GM18508 (cell line): ENCODE measurements around the gene HADHA.
"Not testable (repeated sequence)": the region's sequence is repeated elsewhere in the genome, so short reads cannot be mapped to it uniquely, and the experiment has no call there.

Experiments
- ATAC-seq: cut with Tn5 transposase; IDR thresholded peaks from one replicate; pipeline ENCODE4 v1.9.1; 2021; ENCODE audit warnings: moderate number of reproducible peaks; ENCODE audit not compliant: insufficient read depth, unreplicated experiment

Gene HADHA

DNA sequence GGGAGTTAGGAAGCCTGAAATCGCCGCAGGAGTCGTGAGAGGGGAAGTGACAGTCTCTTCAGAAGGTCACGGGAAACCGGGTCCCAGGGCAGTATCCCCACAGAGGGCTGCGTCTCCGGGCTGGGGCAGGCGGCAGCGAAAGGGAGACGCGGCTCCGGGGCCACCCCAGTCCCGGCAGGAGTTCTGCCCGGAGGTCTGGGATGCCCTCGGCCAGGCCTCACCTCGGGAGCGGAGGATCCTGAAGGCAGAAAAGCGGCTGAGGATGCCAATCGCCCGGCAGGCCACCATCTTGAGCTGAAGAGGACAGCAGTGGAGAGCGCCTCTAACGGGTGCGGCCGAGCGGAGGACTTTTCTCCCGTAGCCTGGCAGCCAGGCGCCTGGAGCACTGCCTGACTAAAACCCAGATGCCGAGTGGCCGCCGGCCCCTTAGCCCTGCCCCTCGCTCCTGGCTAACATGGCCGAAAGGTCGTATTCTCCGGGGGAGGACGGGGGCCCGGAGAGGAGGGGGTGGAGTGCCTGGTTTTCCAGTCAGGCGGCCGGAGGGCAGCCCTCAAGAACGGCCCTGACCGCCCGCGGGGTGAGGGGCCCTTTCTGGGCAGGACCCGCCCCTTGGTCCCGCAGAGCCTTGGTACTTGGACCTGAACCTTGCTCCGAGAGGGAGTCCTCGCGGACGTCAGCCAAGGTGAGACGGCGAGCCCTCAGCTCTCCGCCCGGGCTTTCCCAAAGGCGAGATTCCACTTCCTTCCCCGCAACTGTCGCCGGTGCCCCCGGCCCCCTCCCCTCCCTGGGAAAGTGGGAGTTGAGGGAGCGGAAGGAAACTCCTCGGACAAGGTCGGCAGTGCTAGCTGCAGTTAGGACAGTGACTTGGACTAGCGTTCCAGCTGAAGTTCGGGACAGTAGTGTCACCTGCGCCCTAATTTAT lies at the start of gene HADHA, which contains the start of gene HADHB:
HADHA (minus strand) TSS at position 324 of the 922 bp plus-strand sequence; CDS start at position 288, 36 bp downstream.
HADHB (plus strand) TSS at position 631 of the 922 bp plus-strand sequence. CDS start 9,316 bp downstream, outside the sequence.
- ATAC-seq: peak; percentile 41

DNA sequence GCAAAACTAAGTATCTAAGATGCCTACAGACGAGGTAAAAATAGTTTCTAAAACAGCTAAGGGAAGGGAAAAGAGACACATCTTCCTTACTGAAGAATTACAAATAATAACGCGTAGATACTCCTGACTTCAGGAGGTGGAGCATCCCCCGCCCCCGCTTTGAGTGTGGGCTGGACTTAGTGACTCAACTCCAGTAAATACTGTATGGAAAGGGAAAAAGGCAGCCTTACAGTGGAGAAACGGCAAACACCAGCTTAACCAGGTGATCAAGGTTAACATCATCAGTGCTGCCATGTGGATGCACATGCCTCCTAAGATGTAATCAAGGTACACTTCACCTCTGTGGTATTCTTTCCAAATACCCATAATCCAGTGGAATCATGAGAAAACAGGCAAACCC lies 48.2 kb upstream of the HADHA start:
- no peak for ATAC-seq

DNA sequence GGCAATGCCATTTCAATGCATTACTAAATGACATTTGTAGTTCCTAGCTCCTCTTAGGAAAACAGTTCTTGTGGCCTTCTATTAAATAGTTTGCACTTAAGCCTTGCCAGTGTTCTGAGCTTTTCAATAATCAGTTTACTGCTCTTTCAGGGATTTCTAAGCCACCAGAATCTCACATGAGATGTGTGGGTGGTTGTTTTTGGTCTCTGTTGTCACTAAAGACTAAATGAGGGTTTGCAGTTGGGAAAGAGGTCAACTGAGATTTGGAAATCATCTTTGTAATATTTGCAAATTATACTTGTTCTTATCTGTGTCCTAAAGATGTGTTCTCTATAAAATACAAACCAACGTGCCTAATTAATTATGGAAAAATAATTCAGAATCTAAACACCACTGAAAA lies 45.6 kb upstream of the HADHA start:
- ATAC-seq: no peak

DNA sequence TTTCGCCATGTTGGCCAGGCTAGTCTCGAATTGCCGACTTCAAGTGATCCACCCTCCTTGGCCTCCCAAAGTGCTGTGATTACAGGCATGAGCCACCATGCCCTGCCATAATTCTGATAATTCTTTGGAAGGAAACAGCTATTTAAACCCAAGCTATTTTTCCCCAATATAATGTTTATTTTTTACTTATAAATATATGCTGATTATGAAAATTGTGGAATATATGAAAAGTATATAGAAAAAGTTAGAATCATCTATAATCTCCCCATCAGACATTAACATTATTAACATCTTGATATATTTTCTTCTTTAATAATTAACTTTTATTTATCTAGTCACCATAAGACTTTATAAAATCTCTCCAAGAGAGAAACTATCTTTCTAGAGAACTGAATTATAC lies 41.5 kb upstream of the HADHA start:
- ATAC-seq: no peak

DNA sequence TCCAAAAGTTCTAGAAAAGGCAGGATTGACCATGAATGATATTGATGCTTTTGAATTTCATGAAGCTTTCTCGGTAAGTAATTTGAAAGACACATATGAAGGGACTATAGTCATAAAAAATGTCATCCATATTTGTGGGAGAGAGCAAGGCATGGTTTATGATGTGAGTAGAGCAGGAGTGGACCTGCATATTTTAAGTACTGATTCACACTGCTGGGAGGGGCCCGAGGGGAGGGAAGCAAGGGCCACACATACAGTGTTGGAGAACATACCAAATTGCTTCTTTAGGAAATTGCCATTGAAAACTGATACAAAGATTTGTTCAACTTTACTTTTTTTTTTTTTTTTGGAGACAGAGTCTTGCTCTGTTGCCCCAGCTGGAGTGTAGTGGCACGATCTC lies 39.7 kb upstream of the HADHA start:
- ATAC-seq: no peak

DNA sequence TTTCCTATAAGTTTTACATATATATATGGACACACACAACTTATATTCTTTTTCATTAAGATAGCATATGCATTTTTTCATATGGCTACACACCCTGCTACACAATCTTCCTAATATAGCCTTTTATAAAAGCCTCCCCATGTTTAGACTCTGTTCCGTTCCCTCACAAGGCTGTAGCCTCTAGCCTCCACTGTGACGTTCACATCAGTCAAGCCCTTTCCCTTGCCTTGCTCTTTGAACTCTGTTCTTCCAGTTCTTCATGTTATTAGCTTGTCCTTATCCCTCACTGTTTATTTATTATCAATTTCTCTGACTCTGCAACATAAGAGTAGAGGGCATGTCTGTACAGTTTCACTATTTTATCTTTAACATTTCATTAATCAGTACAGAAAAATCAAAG lies 39.2 kb upstream of the HADHA start:
- no peak for ATAC-seq

DNA sequence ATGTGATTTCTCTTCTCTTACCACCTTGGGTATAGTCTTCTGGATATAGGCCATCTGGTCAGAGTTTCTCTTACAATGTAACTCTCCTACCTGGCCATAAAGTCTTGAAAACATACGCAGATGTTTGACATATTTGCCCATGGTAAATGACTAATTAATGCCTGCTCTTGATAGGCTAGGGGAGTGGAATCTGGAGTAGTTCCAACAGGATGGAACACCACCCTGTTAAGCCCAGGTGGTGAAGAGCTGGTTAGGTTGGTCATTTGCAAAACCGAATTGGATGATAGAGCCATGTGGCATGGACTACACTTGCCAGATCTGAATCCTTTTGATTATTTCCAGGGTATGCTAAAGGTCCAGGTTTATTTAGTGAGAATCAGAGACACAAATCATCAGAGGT lies 36.8 kb upstream of the HADHA start:
- no peak for ATAC-seq

DNA sequence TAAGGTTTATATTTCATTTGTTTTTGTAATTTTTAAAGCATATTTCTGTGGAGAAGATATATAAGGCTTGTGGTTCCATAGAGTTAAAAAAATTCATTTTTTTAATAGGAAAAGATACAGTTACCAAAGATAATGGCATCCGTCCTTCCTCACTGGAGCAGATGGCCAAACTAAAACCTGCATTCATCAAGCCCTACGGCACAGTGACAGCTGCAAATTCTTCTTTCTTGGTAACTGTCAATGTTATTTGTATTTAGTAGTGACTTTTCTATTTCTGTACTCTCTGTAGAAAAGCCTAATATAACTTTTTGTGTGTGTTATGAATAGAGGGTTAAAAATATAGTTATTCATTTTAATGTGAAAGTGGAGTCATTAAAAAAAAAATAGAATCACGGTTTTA lies 35.5 kb upstream of the HADHA start:
- ATAC-seq: no peak

DNA sequence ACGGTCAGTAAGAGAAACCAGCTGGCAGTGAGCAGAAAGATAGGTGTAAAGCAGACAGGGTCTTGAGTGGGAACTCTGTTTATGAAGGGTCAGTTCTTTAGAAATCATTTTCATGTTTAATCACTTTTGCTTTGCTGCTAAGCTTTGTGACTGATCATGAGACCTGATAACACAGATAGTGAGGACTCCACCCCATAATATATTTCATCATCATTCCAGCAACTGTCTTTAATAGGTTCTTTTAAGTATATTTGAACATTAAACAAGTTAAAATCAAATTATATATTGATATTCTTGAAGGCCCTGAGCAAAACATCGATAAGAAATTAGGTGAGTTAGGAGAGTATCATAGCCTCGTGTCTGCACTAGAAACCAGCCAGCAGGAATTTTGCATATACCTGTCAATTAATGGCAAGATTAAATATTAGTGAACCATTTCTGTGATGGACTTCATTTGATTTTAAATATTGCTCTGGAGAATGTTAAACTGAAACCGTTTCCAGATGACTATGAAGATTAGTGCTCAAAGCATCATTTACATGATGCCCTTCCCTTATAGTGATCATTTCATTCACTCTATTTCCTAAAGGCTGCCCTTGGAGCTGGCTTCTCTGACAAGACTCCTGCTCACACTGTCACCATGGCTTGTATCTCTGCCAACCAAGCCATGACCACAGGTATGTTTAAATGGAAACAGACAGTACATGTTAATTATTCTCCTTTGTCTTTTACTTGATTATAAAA lies 32.2 kb upstream of the HADHA start:
- ATAC-seq: no peak

DNA sequence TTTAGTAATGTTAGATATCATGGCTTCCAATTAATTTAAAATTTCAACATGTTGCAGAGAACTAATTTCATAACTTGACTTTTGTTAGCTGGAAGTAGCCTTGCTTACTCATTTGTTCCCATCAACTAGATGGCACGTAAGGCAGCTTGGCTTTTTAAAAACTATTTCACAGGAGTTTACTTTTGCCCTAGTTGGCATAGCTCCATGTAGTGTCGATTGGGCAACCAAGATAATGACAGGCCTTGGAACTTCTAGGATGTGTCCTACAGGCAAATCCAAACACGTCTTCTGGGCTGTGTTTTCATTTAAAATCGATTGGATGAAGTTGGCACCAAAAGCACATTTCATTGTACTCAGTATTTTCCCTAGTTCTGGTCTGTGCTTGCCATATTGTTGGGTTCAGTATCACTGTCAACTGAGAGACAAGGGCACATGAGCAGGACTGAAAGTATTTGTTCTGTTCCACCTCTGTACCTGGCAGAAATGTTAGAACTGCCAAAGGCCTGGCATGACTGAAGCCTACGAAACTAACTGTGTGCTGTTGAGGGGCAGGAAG lies 29.7 kb upstream of the HADHA start:
- no peak for ATAC-seq

DNA sequence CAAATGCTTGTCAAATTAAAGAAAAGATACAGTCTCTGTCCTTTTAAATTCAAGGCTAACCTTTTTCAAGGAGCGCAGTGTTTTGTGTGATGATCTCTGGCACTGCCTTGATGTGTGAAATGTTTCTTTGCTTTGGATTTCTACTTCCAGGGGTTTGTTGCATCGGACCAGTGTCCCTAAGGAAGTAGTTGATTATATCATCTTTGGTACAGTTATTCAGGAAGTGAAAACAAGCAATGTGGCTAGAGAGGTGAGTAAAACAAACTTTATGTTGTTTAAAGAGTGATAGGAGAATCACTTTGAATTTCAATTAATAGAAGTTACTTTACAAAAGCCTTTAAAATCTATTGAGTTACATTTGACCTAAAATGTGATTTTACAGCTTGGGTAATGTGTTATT lies 29.1 kb upstream of the HADHA start:
- no peak for ATAC-seq

DNA sequence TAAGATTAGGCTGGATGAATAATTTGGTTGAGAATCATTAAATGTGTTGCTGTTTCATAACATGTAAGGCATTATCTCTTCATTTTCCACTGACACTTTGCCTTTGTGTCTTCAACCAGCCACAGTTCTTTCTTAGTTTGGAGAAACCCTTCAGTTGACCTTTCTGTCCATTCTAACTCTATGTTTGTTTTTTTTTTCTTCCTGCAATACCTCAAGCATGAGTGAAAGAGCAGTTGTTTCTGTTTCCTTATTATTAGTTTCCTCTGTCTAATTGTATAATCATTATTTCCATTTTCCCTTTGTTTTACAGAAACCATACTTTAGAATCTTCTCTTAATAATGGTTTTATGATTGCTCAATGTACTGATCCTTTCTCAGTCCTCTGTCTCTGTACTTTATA lies 25.9 kb upstream of the HADHA start:
- ATAC-seq: no peak

DNA sequence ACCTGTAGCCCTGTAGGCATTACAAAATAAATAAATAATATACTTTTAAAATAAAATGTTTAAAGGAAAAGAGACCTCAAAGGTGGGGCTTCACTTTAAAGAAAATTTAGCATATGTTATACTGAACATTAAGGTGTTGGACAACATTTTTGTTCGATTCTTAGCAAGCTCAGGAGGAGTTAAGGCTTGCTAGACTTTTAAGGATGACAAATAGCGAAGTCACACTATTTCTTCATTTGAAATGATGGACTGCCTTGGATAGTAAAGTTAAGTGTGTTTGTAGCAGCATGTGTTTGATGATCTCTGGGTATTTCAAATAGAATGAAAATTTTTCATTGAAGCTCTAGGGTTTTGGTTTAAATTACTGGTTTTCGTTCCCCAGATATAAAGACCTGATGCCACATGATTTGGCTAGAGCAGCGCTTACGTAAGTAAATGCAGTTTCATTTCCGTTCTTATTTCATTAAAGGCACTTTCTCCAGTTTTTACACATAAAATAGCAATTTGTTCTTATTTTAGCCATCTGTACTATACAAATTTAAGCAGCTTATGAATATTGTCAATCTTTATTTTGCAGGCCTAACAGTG lies 25.2 kb upstream of the HADHA start:
- ATAC-seq: no peak

DNA sequence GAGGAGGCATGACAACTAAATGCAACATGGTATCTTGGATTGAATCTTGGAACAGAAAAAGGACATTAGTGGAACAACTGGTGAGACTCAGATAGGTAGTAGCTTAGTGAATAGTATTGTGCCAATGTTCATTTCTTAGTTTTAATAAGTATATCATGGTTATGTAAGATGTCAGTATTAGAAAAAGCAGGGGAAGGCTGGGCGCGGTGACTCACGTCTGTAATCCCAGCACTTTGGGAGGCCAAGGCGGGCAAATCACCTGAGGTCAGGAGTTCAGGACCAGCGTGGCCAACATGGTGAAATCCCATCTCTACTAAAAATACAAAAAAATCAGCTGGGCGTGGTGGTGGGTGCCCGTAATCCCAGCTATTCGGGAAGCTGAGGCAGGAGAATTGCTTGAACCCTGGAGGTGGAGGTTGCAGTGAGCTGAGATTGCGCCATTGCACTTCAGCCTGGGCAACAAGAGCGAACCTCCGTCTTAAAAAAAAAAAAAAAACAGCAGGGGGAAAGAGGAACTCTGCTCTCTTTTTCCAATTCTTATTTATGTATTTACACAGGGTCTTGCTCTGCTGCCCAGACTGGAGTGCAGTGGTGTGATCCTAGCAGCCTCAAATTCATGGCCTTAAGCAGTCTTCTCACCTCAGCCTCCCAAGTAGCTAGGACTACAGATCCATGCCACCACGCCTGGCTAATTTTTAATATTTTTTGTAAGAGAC lies 24.4 kb upstream of the HADHA start:
- not testable (repeated sequence) for ATAC-seq

DNA sequence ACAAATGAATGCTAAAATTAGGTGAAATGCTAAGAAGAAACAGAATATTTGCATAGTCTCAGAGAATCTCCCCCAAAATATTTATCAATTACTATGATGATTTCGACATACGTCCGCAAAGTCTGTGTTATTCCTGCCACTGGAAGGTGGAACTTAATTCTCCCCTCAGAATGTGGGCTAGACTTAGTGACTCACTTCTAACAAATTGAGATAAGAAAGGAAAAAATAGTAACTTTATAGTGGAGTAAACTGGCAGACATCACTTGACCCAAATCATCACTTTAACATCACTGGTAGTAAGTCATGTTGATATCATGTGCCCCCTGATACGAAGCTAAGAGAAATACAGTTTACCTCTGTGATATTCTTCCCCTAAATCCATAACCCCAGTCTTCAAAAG lies 23.8 kb upstream of the HADHA start:
- ATAC-seq: no peak

DNA sequence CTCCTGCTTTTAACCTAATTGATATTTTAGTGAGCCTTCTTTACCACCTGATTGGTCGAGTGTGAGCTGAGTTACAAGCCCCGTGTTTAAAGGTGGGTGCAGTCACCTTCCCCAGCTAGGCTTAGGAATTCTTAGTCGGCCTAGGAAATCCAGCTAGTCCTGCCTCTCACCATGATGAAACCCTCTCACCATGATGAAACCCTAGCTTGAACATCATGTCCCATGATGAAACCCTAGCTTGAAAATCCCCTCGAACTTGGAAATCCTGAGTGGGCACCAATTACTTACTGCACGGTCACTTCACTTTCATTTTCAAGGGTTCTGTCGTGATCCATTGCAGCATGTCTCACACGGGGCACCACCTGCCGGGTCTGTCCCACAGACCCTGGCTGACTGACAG lies 14.4 kb upstream of the HADHA start:
- not testable (repeated sequence) for ATAC-seq

DNA sequence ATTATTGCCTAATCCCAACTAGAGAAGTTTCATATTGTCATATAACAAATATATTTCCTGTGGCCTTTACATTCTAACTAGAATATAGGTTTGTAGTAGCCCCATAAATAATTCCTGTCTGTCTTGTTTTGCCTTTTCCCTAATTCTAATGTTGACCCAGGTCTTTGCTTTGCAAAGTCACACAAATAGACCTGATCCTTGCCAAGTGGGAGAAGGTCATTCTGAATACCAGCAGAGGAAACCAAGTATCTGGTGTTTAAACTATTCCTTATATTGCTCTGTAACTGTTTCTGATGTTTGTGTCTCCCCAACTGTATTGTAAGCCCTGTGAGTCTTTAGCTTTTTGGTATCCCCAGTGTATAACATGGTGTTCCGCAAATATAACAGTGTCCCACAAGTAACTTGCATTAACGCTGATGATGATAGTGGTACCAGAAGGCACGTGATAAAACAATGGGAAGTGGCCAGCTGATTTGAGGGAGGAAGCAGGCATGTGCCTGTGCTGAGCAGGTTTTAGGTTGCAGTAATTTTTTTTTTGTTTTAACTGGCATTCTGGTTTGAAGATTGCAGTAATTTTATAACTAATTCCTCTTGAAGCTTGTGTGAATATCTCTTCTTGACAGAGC lies 11.4 kb upstream of the HADHA start:
- no peak for ATAC-seq

DNA sequence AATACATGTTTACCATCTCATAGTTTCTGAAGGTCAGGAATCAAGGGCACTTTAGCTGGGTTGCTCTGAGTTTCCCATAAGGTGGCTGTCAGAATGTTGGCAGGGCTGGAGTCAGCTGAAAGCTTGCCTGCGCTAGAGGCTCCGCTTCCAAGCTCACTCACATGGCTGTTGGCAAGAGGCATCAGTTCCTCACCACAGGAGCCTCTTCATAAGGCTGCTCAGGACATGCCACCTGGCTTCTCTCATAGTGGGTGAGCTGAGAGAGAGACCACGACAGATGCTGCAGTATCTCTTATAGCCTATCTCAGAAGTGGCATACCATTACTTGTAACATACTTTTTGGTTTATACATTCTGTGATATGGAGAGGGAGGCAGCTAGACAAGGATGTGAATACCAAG lies 7.5 kb upstream of the HADHA start:
- no peak for ATAC-seq

DNA sequence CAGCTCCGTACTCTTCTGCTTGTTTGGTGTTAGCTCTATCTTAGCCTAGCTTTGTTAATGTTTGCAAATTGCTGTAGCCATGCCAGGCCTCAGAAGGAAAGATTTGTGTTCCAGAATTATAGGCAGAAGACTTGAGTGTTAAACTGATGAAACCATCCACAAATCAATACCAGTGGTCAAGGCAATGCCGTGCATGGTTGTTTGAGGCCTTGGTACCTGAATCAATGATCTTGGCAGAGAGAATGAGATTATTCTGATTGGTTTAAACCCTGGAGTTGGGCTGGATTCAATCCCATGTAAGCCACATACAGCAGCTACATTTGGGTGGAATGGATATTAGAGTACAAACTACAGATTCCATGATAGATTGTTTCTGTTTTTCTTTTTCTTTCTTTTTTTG lies 5.2 kb upstream of the HADHA start:
- ATAC-seq: no peak

DNA sequence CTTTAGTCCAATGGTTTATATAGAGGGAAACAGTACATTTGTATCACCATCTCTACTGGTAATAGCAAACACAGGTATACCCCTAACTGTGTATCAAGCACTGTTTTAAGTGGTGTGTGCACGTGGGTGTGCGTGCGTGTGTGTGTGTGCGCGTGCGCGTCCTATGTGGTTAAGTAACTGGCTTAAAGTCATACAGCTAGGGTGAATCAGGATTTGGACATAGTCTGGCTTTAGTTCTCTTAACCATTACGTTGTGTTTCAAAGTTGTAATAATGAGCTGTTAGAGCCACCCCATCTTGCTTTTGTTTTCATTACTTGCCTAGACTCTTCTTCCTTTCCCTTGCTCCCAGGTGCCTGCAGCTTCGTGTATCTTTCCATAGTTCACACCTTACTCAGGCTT lies 2.4 kb upstream of the HADHA start:
- no peak for ATAC-seq
